Measurements from ENCODE around the gene C2CD4B. TPM values are rescaled to one million over a fixed set of nuclear protein-coding genes. Genes with fewer than 3 reads are reported as not detected.

The C2CD4B gene
- total RNA-seq, 1 donor from 2014 or later, result not detected

DNA sequence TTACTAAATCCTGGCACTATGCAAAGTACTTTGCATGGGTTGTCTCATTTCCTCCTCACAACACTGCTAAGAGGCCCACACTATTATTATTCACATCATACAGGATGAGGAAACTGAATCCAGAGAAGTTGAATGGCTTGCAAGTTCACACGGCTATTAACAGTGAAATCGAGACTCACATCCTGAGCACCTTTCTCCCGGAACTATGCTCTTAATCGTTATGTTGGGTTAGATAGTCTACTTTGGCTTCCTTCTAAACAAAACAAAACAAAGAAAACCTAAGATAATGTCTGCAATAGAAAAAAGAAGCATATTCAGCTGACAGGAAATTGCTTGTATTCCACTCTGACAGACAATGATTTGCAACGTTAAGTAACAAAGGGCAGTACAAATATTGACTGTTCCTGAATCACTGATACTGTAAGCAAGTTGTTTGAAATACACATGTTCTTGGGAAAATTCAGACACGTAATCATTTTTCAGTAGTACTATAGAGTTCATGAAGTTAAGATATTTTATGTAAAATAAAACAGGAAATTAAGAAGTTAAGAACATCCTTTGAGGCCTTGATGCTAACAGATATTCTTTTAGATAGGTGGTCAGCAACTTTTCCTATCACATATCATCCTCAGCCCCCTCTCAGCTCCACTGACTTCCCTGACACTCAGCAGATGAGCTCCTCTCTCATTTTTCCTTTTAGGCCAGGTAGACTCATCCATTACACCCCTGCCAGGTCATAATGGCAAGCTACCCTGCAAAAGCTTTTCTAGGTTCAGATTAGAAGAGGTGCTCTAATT, 40.7 kb downstream of the C2CD4B start:
- Mint-ChIP-seq H3K36me3 (no peaks in the 10 kb centered on the region), H3K9me3 (peaks cover 20% of the 10 kb centered on the region), H3K4me3 (no peak overlapping the region), H3K27me3 (ENCODE audit: low read depth) (no peaks in the 10 kb centered on the region), H3K4me1 (peaks cover under 1% of the 10 kb centered on the region), H3K27ac (no peak overlapping the region)
- no peak for TF ChIP-seq CTCF (IDR thresholded peaks at IDR 0.05; ENCODE audit: unreplicated experiment)
- no peak for DNase-seq (ENCODE audit: low spot score in 2 of 2, unreplicated experiment in 2 of 2)

DNA sequence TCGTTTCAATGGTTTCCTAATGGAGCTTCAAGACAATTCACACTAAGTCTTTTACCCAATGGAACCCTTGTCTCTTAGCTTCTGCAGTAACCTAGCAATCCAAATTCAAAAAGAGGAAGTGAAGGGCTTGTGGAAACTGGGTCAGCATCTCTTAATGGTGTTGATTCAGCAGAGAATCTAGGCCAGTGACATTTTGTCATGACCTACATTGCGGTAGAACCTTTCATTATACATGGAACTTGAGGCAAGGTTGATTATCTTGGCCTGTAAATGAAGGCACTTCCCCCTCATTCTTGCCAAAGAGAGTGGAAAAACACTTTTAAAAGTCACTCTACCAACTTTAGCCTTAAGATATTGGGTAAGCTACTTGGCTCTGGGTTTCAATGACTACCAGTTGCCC, 42.8 kb downstream of the C2CD4B start:
- Mint-ChIP-seq H3K36me3 (no peaks in the 10 kb centered on the region), H3K9me3 (peaks cover 11% of the 10 kb centered on the region), H3K4me1 (peaks cover 2% of the 10 kb centered on the region), H3K4me3 (no peak overlapping the region), H3K27me3 (ENCODE audit: low read depth) (peaks cover 3% of the 10 kb centered on the region), H3K27ac (no peak overlapping the region)
- TF ChIP-seq CTCF (IDR thresholded peaks at IDR 0.05; ENCODE audit: unreplicated experiment), result no peak
- DNase-seq (ENCODE audit: low spot score in 2 of 2, unreplicated experiment in 2 of 2), result no peak

DNA sequence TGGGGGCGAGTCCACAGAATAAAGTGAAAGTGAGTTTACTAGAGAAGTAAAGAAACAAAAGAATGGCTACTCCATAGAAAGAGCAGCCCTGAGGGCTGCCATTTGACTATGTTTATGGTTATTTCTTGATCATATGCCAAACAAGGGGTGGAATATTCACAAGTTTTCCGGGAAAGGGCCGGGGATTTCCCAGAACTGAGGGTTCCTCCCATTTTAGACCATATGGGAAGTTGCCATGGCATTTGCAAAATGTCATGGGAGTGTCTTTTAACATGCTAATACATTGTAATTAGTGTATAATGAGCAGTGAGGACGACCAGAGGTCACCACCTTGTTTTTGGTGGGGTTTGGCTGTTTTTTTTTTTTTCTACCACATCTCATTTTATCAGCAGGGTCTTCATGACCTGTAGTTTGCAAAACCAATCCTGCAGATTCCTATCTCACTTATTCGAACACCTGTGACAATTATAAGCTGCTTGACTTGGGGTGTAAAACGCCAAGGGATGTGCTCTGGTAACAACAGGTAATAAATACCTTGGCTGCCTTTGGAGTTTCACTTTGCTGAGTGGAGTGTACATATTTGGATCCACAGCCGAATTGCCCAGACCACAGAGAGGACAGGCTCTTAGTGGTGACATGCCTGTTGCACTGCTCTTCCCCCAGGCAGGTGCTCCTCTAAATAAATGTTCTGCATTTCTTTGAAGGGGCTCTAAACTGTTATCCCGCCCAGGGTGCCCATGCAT, 43.6 kb downstream of the C2CD4B start:
- H3K36me3 Mint-ChIP-seq, result no peaks in the 10 kb centered on the region
- no peak for DNase-seq (ENCODE audit: low spot score in 2 of 2, unreplicated experiment in 2 of 2)
- H3K27ac Mint-ChIP-seq, result no peak overlapping the region
- H3K4me3 Mint-ChIP-seq, result no peak overlapping the region
- peaks cover 4% of the 10 kb centered on the region for H3K9me3 Mint-ChIP-seq
- TF ChIP-seq CTCF (IDR thresholded peaks at IDR 0.05; ENCODE audit: unreplicated experiment), result no peak
- peaks cover 3% of the 10 kb centered on the region for H3K27me3 Mint-ChIP-seq (ENCODE audit: low read depth)
- peaks cover 2% of the 10 kb centered on the region for H3K4me1 Mint-ChIP-seq

DNA sequence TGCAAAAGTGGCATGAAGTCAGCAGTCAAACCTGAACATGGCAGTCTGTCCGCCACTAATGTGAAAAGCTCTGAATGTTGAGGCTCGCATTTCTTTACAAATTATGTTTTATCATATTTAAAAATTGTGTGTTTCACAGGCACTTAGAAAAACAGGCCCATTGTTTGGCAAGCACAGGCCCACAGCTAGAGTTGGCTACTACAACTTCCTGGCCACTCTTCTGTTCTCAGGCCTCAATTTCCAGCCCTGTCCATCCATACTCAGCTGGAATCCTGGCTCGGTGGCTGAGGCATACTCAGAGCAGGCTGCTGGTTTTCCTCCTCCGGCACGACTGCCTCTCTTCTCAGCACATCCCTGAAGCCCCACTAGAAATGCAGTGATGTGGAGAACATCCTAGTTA, 44.3 kb downstream of the C2CD4B start:
- Mint-ChIP-seq H3K27ac (no peak overlapping the region), H3K27me3 (ENCODE audit: low read depth) (peaks cover 3% of the 10 kb centered on the region), H3K9me3 (no peaks in the 10 kb centered on the region), H3K4me3 (no peak overlapping the region), H3K36me3 (no peaks in the 10 kb centered on the region), H3K4me1 (peaks cover 2% of the 10 kb centered on the region)
- DNase-seq (ENCODE audit: low spot score in 2 of 2, unreplicated experiment in 2 of 2), result no peak
- no peak for TF ChIP-seq CTCF (IDR thresholded peaks at IDR 0.05; ENCODE audit: unreplicated experiment)

DNA sequence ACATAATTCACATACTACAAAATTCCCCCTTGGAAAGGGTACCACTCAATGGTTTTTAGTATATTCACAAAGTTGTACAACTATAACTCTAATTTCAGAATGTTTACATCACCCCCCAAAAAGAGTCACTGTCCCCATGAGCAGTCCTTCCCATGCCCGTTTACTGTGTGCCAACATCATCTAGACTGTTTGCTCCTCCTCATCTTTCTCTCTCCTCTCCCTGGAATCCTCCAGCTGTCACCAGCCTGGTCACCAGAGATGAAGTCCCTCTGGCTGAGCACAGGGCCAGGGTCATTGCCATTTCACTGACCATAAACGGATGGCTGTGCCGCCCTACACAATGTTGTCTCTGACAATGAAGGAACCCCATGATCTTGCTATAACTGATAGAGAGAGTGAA, 45.2 kb downstream of the C2CD4B start:
- Mint-ChIP-seq H3K27me3 (ENCODE audit: low read depth) (peaks cover 3% of the 10 kb centered on the region), H3K9me3 (no peaks in the 10 kb centered on the region), H3K27ac (no peak overlapping the region), H3K4me3 (no peak overlapping the region), H3K36me3 (no peaks in the 10 kb centered on the region), H3K4me1 (peaks cover 2% of the 10 kb centered on the region)
- TF ChIP-seq CTCF (IDR thresholded peaks at IDR 0.05; ENCODE audit: unreplicated experiment), result no peak
- DNase-seq (ENCODE audit: low spot score in 2 of 2, unreplicated experiment in 2 of 2), result no peak

All from mesothelial cell of epicardium (in vitro differentiated cells).